GM12872 (cell line): ENCODE measurements around the gene ERCC1.

ENCODE experiments used
- CTCF ChIP-seq: IDR thresholded peaks from 3 replicates; pipeline ENCODE4 v1.5.1; 2011; ENCODE audit warnings: low read depth, mild to moderate bottlenecking, low read length, moderate library complexity; ENCODE audit not compliant: insufficient read depth

Gene ERCC1

GRCh38 chr19:45358213-45358792 is 65.4 kb downstream of the ERCC1 start:
- no peak for TF ChIP-seq CTCF

- no peak for TF ChIP-seq CTCF
These were observed 66.3 kb downstream of the ERCC1 start for GRCh38 chr19:45357445-45357783.
